Neutrophil (primary cell): ENCODE data around the gene MPZL1.

Experiments used
- H3K27ac ChIP-seq: fragments of 200-600 bp; sonication (generic); 2 replicates; pipeline ENCODE4 v1.5.1; 2016; ENCODE audit warnings: mild to moderate bottlenecking, moderate library complexity
- H3K27me3 ChIP-seq: fragments of 200-600 bp; sonication (generic); 2 replicates; pipeline ENCODE4 v1.6.0; 2016; ENCODE audit warnings: mild to moderate bottlenecking
- H3K36me3 ChIP-seq: fragments of 200-600 bp; sonication (generic); 2 replicates; pipeline ENCODE4 v1.5.1; 2017
- H3K4me1 ChIP-seq, 2 experiments: fragments of 200-600 bp in 1 of 2; sonication (generic) in 1 of 2; 1 replicate in 1 of 2; 2 replicates in 1 of 2; pipeline versions ENCODE4 v1.5.1 to v1.6.1; 2013 to 2016; ENCODE audit warnings: low read depth in 1 of 2, low read length in 1 of 2, mild to moderate bottlenecking in 1 of 2, moderate library complexity in 1 of 2; ENCODE audit not compliant: control insufficient read depth in 1 of 2, insufficient read depth in 1 of 2
- H3K4me3 ChIP-seq, 2 experiments: fragments of 200-600 bp in 1 of 2; sonication (generic) in 1 of 2; 1 replicate in 1 of 2; 2 replicates in 1 of 2; pipeline ENCODE4 v1.5.1; 2013 to 2016; ENCODE audit warnings: low read depth in 1 of 2, low read length in 1 of 2, mild to moderate bottlenecking in 1 of 2, moderate library complexity in 1 of 2
- H3K9me3 ChIP-seq: fragments of 200-600 bp; sonication (generic); 2 replicates; pipeline ENCODE4 v1.5.1; 2016
- TF ChIP-seq, protein P1 (sequence below): fragments of 200-600 bp; sonication (generic); IDR thresholded peaks from 2 replicates; pipeline ENCODE4 v1.5.1; 2016; ENCODE audit warnings: antibody characterized with exemption

The MPZL1 gene

DNA sequence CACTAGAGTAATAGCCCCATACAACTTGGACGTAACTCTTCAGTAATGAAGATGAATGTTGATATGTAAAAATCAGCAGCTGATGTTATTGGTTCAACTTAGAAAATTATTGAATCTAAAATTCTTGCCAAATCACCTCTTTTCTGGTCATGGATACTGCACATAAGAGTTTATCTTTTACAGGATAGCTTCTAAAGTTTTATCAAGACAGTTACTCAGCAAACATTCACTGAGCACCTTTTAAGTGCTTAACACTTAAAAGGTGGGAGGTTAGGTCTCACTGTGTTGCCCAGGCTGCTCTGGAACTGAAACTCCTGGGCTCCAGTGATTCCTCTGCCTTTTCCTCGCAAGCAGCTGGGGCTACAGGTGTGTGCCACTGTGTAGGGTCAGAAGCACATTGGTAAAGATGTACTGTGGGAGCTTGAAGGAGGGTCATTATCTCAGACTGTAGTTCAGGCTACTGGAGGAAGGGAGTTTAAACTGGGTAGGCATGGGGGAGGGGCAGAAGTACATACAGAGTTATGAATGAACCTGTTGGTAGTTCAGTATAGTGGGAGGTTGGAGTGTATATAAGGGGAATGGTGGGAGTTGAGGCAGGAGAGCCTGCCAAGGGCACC lies 2.0 kb downstream of the MPZL1 start:
- peaks cover 30% of the 10 kb centered on the region for H3K27me3 ChIP-seq
- H3K36me3 ChIP-seq: no peaks in the 10 kb centered on the region
- no peak overlapping the region for H3K27ac ChIP-seq
- H3K4me1 ChIP-seq: peaks cover 14 to 24% of the 10 kb centered on the region in 2 experiments
- H3K9me3 ChIP-seq: no peaks in the 10 kb centered on the region
- TF ChIP-seq, protein P1, sequence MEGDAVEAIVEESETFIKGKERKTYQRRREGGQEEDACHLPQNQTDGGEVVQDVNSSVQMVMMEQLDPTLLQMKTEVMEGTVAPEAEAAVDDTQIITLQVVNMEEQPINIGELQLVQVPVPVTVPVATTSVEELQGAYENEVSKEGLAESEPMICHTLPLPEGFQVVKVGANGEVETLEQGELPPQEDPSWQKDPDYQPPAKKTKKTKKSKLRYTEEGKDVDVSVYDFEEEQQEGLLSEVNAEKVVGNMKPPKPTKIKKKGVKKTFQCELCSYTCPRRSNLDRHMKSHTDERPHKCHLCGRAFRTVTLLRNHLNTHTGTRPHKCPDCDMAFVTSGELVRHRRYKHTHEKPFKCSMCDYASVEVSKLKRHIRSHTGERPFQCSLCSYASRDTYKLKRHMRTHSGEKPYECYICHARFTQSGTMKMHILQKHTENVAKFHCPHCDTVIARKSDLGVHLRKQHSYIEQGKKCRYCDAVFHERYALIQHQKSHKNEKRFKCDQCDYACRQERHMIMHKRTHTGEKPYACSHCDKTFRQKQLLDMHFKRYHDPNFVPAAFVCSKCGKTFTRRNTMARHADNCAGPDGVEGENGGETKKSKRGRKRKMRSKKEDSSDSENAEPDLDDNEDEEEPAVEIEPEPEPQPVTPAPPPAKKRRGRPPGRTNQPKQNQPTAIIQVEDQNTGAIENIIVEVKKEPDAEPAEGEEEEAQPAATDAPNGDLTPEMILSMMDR: no peak
- H3K4me3 ChIP-seq: no peak overlapping the region

DNA sequence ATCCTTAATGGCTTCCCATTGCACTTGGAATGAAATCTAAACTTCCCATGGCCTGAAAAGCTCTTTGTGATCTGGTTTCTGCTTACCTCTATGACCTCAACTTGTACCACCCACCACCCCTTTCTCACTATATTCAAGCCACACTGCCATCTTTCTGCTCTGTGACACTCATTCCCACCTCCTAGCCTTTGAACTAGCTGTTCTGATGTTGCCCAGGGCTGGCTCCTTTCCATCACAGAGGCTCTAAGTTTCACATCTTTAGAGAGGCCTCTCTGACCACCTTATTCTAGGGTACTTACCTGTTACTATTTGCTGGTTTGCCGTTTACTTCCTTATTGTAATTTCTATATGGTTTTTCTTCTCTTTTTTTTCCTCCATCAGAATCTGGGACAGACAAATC lies 4.2 kb downstream of the MPZL1 start:
- peaks cover 1 to 17% of the 10 kb centered on the region in 2 experiments for H3K4me1 ChIP-seq
- no peaks in the 10 kb centered on the region for H3K9me3 ChIP-seq
- TF ChIP-seq, protein P1: no peak
- no peak overlapping the region for H3K4me3 ChIP-seq
- peaks cover 11% of the 10 kb centered on the region for H3K27me3 ChIP-seq
- no peak overlapping the region for H3K27ac ChIP-seq
- H3K36me3 ChIP-seq: no peaks in the 10 kb centered on the region

DNA sequence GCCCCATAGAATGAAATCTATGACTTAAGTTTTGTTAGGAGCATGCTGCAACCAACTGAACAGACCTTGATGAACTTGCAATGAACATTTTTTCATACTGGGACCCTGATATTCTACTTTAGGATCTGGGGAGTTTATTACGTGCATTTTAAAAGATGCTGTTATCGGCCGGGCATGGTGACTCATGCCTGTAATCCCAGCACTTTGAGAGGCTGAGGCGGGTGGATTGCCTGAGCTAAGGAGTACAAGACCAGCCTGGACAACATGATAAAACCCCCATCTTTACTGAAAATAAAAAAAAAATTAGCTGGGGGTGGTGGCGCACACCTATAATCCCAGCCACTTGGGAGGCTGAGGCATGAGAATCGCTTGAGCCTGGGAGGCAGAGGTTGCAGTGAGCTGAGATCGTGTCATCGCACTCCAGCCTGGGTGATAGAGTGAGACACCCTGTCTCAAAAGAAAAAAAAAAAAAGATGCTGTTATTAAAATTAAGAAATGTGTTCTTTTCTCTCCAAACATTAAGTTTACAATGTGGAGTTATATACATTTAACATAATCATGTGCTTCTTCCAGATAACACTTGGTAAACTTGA lies 7.1 kb downstream of the MPZL1 start:
- Histone ChIP-seq H3K4me1 (no peaks in the 10 kb centered on the region), H3K36me3 (no peaks in the 10 kb centered on the region), H3K9me3 (no peaks in the 10 kb centered on the region), H3K27ac (no peak overlapping the region), H3K4me3 (no peak overlapping the region), H3K27me3 (no peaks in the 10 kb centered on the region)
- TF ChIP-seq, protein P1: no peak

DNA sequence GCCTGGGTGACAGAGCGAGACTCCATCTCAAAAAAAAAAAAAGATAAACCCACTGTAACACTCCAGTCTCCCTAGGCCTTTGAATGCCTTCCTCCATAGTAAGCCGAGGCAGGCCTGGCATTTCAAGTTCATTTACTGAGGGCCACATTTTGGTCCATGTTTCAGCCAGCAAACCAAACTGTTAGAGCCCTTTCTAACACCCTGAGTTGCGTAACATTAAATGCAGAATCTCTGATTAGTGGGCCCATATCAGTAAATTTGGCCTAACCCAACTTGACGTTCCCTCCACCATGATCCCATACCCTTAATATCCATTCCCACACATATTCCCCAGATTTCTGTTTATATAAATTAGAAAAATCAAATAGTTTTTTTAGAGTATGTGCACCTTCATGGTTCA lies 12.4 kb downstream of the MPZL1 start:
- H3K36me3 ChIP-seq: no peaks in the 10 kb centered on the region
- H3K9me3 ChIP-seq: no peaks in the 10 kb centered on the region
- H3K27ac ChIP-seq: no peak overlapping the region
- TF ChIP-seq, protein P1: no peak
- no peak overlapping the region for H3K4me3 ChIP-seq
- no peaks in the 10 kb centered on the region for H3K27me3 ChIP-seq
- H3K4me1 ChIP-seq: no peaks in the 10 kb centered on the region

DNA sequence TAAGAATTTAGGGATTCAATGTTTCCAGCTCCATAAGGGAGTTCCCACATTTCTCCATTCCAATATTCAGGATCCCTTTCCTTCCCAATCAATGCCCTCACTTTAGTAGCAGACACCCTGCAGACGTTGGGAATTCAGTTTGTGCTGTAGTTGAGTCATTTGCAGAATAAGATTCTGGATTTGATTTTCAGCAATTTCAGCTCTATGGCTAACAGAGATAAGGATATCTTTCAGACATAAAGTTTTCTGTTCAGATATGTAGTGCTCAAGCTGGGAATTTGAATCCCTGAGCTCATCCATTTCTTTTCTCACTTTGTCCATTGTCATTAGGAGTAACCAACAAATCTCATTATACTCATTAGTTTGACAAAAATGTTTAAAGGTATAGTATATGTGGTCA lies 13.1 kb downstream of the MPZL1 start:
- no peak overlapping the region for H3K4me3 ChIP-seq
- H3K36me3 ChIP-seq: no peaks in the 10 kb centered on the region
- H3K27ac ChIP-seq: no peak overlapping the region
- no peaks in the 10 kb centered on the region for H3K27me3 ChIP-seq
- no peaks in the 10 kb centered on the region for H3K9me3 ChIP-seq
- TF ChIP-seq, protein P1: no peak
- H3K4me1 ChIP-seq: no peaks in the 10 kb centered on the region
